Forelimb muscle (tissue), 1 donor: ENCODE data around the gene COL23A1. TPM values are rescaled to one million over a fixed set of nuclear protein-coding genes. Genes with fewer than 3 reads are reported as not detected.
"Not testable (repeated sequence)": the region's sequence is repeated elsewhere in the genome, so short reads cannot be mapped to it uniquely, and the experiment has no call there.

Experiments
- DNase-seq: peaks from one replicate; pipeline ENCODE4 v3.0.0-alpha.2; 2013; ENCODE audit warnings: low read depth
- polyA plus RNA-seq: library from polyadenylated mRNA; unstranded; fragments of 120-200 nt; gene quantifications from one replicate; pipeline ENCODE4 v1.2.1, GENCODE V29; 2013; ENCODE audit not compliant: insufficient read length

Gene COL23A1
- polyA plus RNA-seq, 1 donor = 10.1 TPM

GRCh38 chr5:178589180-178590140 is 733 bp downstream of the COL23A1 start:
- DNase-seq = no peak

- no peak for DNase-seq
Observed at GRCh38 chr5:178588769-178589168, 1.4 kb downstream of the COL23A1 start.

- DNase-seq = no peak
Observed at GRCh38 chr5:178587763-178588611, 2.2 kb downstream of the COL23A1 start.

GRCh38 chr5:178586396-178586795 is 3.8 kb downstream of the COL23A1 start:
- DNase-seq = no peak

GRCh38 chr5:178585421-178585820 is 4.8 kb downstream of the COL23A1 start:
- not testable (repeated sequence) for DNase-seq

GRCh38 chr5:178583279-178583678 is 6.9 kb downstream of the COL23A1 start:
- DNase-seq = no peak

GRCh38 chr5:178582291-178582690 is 7.9 kb downstream of the COL23A1 start:
- DNase-seq = no peak

GRCh38 chr5:178581621-178582020 is 8.6 kb downstream of the COL23A1 start:
- no peak for DNase-seq

GRCh38 chr5:178580271-178580955 is 9.8 kb downstream of the COL23A1 start:
- no peak for DNase-seq

GRCh38 chr5:178577944-178578343 is 12.2 kb downstream of the COL23A1 start:
- no peak for DNase-seq

- DNase-seq = no peak
Observed at GRCh38 chr5:178577376-178577839, 12.8 kb downstream of the COL23A1 start.

GRCh38 chr5:178576591-178577351 is 13.4 kb downstream of the COL23A1 start:
- no peak for DNase-seq

GRCh38 chr5:178573216-178573615 is 17.0 kb downstream of the COL23A1 start:
- no peak for DNase-seq

- no peak for DNase-seq
Observed at GRCh38 chr5:178572617-178573016, 17.6 kb downstream of the COL23A1 start.

GRCh38 chr5:178569485-178569884 is 20.7 kb downstream of the COL23A1 start:
- no peak for DNase-seq

- DNase-seq = no peak
Observed at GRCh38 chr5:178564811-178565550, 25.2 kb downstream of the COL23A1 start.

GRCh38 chr5:178564397-178564796 is 25.8 kb downstream of the COL23A1 start:
- no peak for DNase-seq

GRCh38 chr5:178563621-178564020 is 26.6 kb downstream of the COL23A1 start:
- no peak for DNase-seq

- no peak for DNase-seq
Observed at GRCh38 chr5:178561746-178562264, 28.4 kb downstream of the COL23A1 start.

- no peak for DNase-seq
Observed at GRCh38 chr5:178560911-178561310, 29.3 kb downstream of the COL23A1 start.
